ENCODE results near the gene CDC42EP5.

GRCh38 chr19:54502518-54503048 lies 29.5 kb upstream of the CDC42EP5 start, which contains the start of gene LAIR2:
- TF ChIP-seq CTCF (IDR thresholded peaks at IDR 0.05) (no peak), POLR2A (IDR thresholded peaks at IDR 0.05) (no peak)
